SK-N-SH treated with all-trans-retinoic acid at 6 μM for 48 hours (cell line): ENCODE data around the gene ODC1.

Experiments used
- ATAC-seq: fragments of 200-7000 bp; cut with Tn5 transposase; 3 replicates; pipeline ENCODE4 v1.9.1; 2020; ENCODE audit warnings: mild to moderate bottlenecking, moderate library complexity
- ARNTL ChIP-seq: fragments of 450-650 bp; formaldehyde crosslinking; IDR thresholded peaks from 2 replicates; pipeline ENCODE4 v1.5.0; 2020; ENCODE audit warnings: low read depth, mild to moderate bottlenecking, moderate library complexity, borderline replicate concordance
- BACH2 ChIP-seq: fragments of 250-450 bp; sonication (Bioruptor Pico); IDR thresholded peaks from 2 replicates; pipeline ENCODE4 v1.9.0; 2021; ENCODE audit warnings: mild to moderate bottlenecking, borderline replicate concordance
- CREB5 ChIP-seq: fragments of 250-450 bp; sonication (Bioruptor Pico); IDR thresholded peaks from 2 replicates; pipeline ENCODE4 v1.5.1; 2020; ENCODE audit warnings: low read depth, mild to moderate bottlenecking, moderate library complexity
- CSDC2 ChIP-seq: fragments of 250-450 bp; sonication (Bioruptor Pico); IDR thresholded peaks from 2 replicates; pipeline ENCODE4 v1.5.0; 2020; ENCODE audit warnings: mild to moderate bottlenecking, moderate library complexity
- CSRNP3 ChIP-seq: fragments of 250-450 bp; sonication (Bioruptor Pico); IDR thresholded peaks from 2 replicates; pipeline ENCODE4 v1.5.1; 2021; ENCODE audit warnings: mild to moderate bottlenecking, moderate library complexity
- ESRRG ChIP-seq: fragments of 250-450 bp; sonication (Bioruptor Pico); IDR thresholded peaks from 2 replicates; pipeline ENCODE4 v1.6.1; 2021; ENCODE audit warnings: mild to moderate bottlenecking
- GLIS3 ChIP-seq: fragments of 250-450 bp; sonication (Bioruptor Pico); IDR thresholded peaks from 2 replicates; pipeline ENCODE4 v1.5.0; 2020; ENCODE audit warnings: mild to moderate bottlenecking, moderate library complexity
- ISL1 ChIP-seq: fragments of 250-450 bp; sonication (Bioruptor Pico); IDR thresholded peaks from 2 replicates; pipeline ENCODE4 v2.1.2; 2022; ENCODE audit warnings: mild to moderate bottlenecking, moderate library complexity
- OSR1 ChIP-seq: fragments of 250-450 bp; sonication (Bioruptor Pico); IDR thresholded peaks from 2 replicates; pipeline ENCODE4 v1.8.0; 2022; ENCODE audit warnings: moderate library complexity, mild to moderate bottlenecking, inconsistent platforms
- PATZ1 ChIP-seq: fragments of 250-450 bp; sonication (Bioruptor Pico); IDR thresholded peaks from 2 replicates; pipeline ENCODE4 v1.8.0; 2020; ENCODE audit warnings: mild to moderate bottlenecking, moderate library complexity, borderline replicate concordance
- POU6F1 ChIP-seq: fragments of 250-450 bp; sonication (Bioruptor Pico); IDR thresholded peaks from 2 replicates; pipeline ENCODE4 v1.8.0; 2021; ENCODE audit warnings: low read depth, mild to moderate bottlenecking, moderate library complexity, borderline replicate concordance
- PPARA ChIP-seq: fragments of 250-450 bp; sonication (Bioruptor Pico); IDR thresholded peaks from 2 replicates; pipeline ENCODE4 v1.5.0; 2020; ENCODE audit warnings: mild to moderate bottlenecking, borderline replicate concordance
- SNAI2 ChIP-seq: fragments of 250-450 bp; sonication (Bioruptor Pico); IDR thresholded peaks from 2 replicates; pipeline ENCODE4 v1.5.0; 2020; ENCODE audit warnings: mild to moderate bottlenecking, moderate library complexity
- TCF4 ChIP-seq: fragments of 250-450 bp; sonication (Bioruptor Pico); IDR thresholded peaks from 2 replicates; pipeline ENCODE4 v1.8.0; 2021; ENCODE audit warnings: mild to moderate bottlenecking, moderate library complexity, borderline replicate concordance
- TOX ChIP-seq: fragments of 250-450 bp; sonication (Bioruptor Pico); IDR thresholded peaks from 2 replicates; pipeline ENCODE4 v1.8.0; 2021; ENCODE audit warnings: mild to moderate bottlenecking, moderate library complexity, borderline replicate concordance
- TSHZ2 ChIP-seq: fragments of 250-450 bp; sonication (Bioruptor Pico); IDR thresholded peaks from 2 replicates; pipeline ENCODE4 v1.5.0; 2020; ENCODE audit warnings: mild to moderate bottlenecking, moderate library complexity
- ZC3H10 ChIP-seq: fragments of 250-450 bp; sonication (Bioruptor Pico); IDR thresholded peaks from 2 replicates; pipeline ENCODE4 v1.5.1; 2021; ENCODE audit warnings: mild to moderate bottlenecking, moderate library complexity
- ZFP3 ChIP-seq: fragments of 250-450 bp; sonication (Bioruptor Pico); IDR thresholded peaks from 2 replicates; pipeline ENCODE4 v1.5.0; 2020; ENCODE audit warnings: mild to moderate bottlenecking, moderate library complexity
- ZFP30 ChIP-seq: fragments of 450-650 bp; formaldehyde crosslinking; IDR thresholded peaks from 2 replicates; pipeline ENCODE4 v1.5.0; 2022; ENCODE audit warnings: mild to moderate bottlenecking, moderate library complexity
- ZNF565 ChIP-seq: fragments of 450-650 bp; formaldehyde crosslinking; conservative IDR thresholded peaks from 2 replicates; pipeline ENCODE4 v1.5.0; 2020; ENCODE audit warnings: low read depth, mild to moderate bottlenecking, moderate library complexity
- ZNF70 ChIP-seq: fragments of 450-650 bp; formaldehyde crosslinking; IDR thresholded peaks from 2 replicates; pipeline ENCODE4 v1.5.0; 2020; ENCODE audit warnings: mild to moderate bottlenecking, moderate library complexity
- ZNF8 ChIP-seq: fragments of 450-650 bp; formaldehyde crosslinking; IDR thresholded peaks from 2 replicates; pipeline ENCODE4 v1.5.0; 2020; ENCODE audit warnings: mild to moderate bottlenecking, moderate library complexity

The ODC1 gene

GRCh38 chr2:10395893-10396292 is 52.2 kb downstream of the ODC1 start:
- TF ChIP-seq ZNF8 (CRISPR knock-in tag) (no peak), ZFP3 (CRISPR knock-in tag) (no peak), TOX (CRISPR knock-in tag) (no peak), SNAI2 (CRISPR knock-in tag) (no peak), BACH2 (CRISPR knock-in tag) (no peak), TCF4 (CRISPR knock-in tag) (no peak), ZC3H10 (CRISPR knock-in tag) (no peak), ESRRG (CRISPR knock-in tag) (no peak), GLIS3 (CRISPR knock-in tag) (no peak), ISL1 (no peak), PPARA (no peak)

GRCh38 chr2:10393640-10393982 is 54.5 kb downstream of the ODC1 start:
- no peak for TF ChIP-seq ZNF565
- ATAC-seq: no peak

More at GRCh38 chr2:10395893-10396292, 52.2 kb downstream of the ODC1 start:
- no peak for ATAC-seq

- TF ChIP-seq ZFP30 (CRISPR knock-in tag) (no peak), ESRRG (CRISPR knock-in tag) (no peak), ZC3H10 (CRISPR knock-in tag) (no peak), PPARA (no peak), OSR1 (no peak), ARNTL (CRISPR knock-in tag) (no peak), ZNF8 (CRISPR knock-in tag) (0 out of 2 replicates have a peak, but pooled peaks have one; percentile 7), SNAI2 (CRISPR knock-in tag) (no peak), TSHZ2 (CRISPR knock-in tag) (peak; percentile 86), PATZ1 (no peak), CSRNP3 (CRISPR knock-in tag) (no peak), CREB5 (CRISPR knock-in tag) (0 out of 2 replicates have a peak, but pooled peaks have one; percentile 23), ZNF565 (0 out of 2 replicates have a peak, but pooled peaks have one; percentile 35), CSDC2 (CRISPR knock-in tag) (no peak), BACH2 (CRISPR knock-in tag) (no peak), TCF4 (CRISPR knock-in tag) (peak; percentile 73; the same call in 1 of the 2 replicates), POU6F1 (CRISPR knock-in tag) (no peak), ZNF70 (no peak), ISL1 (peak; percentile 43)
- peak; percentile 54 for ATAC-seq
Measured at GRCh38 chr2:10392951-10393639, 55.0 kb downstream of the ODC1 start.
